ENCODE measurements around the gene CMSS1.

- TF ChIP-seq YY1 (IDR thresholded peaks at IDR 0.05; ENCODE audit: insufficient read depth, insufficient read length) (no peak), SUZ12 (IDR thresholded peaks at IDR 0.05; ENCODE audit: extremely low read depth, insufficient read depth, insufficient read length) (no peak), ZNF274 (IDR thresholded peaks at IDR 0.05; ENCODE audit: low read depth, low read length) (no peak)
Observed at GRCh38 chr3:100096866-100097265, 279.2 kb downstream of the CMSS1 start.
